Fibroblast of the aortic adventitia (primary cell): ENCODE data around the gene SLC6A3. TPM values are rescaled to one million over a fixed set of nuclear protein-coding genes. Genes with fewer than 3 reads are reported as not detected.

Source experiments
- DNase-seq: peaks from one replicate; pipeline ENCODE4 v3.0.0-alpha.2; 2010; ENCODE audit warnings: low read depth
- H3K4me3 ChIP-seq: 2 replicates; pipeline ENCODE4 v1.5.1; 2011; ENCODE audit warnings: low read depth, mild to moderate bottlenecking, control low read depth, low read length, moderate library complexity
- CTCF ChIP-seq: IDR thresholded peaks from 2 replicates; pipeline ENCODE4 v1.5.1; 2011; ENCODE audit warnings: mild to moderate bottlenecking, low read length, control low read depth, inconsistent platforms; ENCODE audit not compliant: insufficient read depth
- total RNA-seq: library from RNA; depleted of rRNA; stranded (reverse); fragments of >200 nt; gene quantifications from 2 replicates; pipeline ENCODE4 v1.2.3, GENCODE V29; 2012; ENCODE audit warnings: low replicate concordance

The SLC6A3 gene
- total RNA-seq, 1 donor: not detected

GRCh38 chr5:1474183-1474839 lies 29.1 kb upstream of the SLC6A3 start:
- DNase-seq: no peak
- no peak for TF ChIP-seq CTCF
- no peak overlapping the region for H3K4me3 ChIP-seq

DNA sequence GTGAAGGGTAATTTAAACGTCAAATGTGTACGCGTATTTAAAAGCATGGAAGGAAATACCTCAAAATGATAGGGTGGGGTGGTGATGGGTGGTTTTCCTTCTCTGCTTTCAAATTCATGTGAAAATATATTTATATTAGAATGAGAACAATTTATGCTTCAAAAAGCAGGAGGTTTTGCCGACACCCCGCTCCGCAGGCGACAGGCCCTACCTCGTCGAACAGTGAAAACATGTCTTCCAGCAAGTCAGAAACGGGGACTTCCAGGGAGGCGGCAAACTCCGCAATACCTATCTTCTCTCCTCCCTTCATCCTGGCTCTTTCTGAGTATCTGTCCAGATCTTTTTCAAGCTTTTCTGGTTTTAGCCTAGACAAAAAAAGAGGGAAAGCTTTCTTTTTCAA lies 28.5 kb upstream of the SLC6A3 start:
- no peak for DNase-seq
- TF ChIP-seq CTCF: no peak
- H3K4me3 ChIP-seq: no peak overlapping the region

GRCh38 chr5:1472964-1473628 lies 27.9 kb upstream of the SLC6A3 start:
- no peak for DNase-seq
- TF ChIP-seq CTCF: no peak
- no peak overlapping the region for H3K4me3 ChIP-seq

DNA sequence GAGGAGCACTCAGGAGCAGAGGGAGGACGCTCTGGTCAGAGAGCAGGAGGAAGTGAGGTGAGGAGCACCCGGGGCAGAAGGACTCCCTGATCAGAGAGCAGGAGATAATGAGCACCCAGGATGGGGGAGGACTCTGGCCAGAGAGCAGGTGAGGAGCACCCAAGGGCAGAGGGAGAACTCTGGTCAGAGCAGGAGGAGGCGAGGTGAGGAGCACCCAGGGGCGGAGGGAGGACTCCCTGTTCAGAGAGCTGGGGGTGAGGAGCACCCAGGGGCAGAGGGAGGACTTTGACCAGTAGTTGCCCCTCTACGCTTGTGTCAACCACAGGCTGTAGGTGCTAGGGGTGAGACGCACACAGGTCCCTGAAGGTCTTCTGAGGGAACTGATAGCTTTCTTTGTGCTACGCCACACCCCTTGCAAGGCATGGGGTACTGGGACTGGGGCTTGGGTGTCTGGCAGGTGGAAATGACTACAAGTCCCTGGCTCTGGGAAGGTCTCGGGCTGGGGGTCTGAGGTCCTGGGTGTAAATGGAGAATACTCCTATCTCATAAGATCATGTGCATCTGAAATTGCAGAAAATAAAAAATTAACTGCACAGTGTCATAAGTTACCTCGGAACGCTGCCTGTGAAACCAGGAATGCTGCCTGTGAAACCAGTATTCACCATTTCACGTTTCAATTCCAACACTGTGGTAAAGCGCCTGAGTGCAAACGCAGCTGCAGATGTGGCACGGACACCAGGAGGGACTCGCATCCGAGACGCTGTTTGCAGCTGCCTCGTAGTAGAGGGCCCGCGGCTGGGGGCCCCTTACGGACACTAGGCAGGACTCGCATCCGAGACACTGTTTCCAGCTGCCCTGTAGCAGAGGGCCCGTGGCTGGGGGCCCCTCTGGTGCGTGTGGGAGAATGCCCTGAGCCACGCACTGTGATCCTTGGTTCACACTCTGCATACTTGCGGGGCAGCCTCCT lies 27.0 kb upstream of the SLC6A3 start:
- no peak overlapping the region for H3K4me3 ChIP-seq
- DNase-seq: no peak
- TF ChIP-seq CTCF: no peak

- no peak for DNase-seq
- H3K4me3 ChIP-seq: no peak overlapping the region
- TF ChIP-seq CTCF: no peak
Observed at GRCh38 chr5:1471240-1471853, 26.1 kb upstream of the SLC6A3 start.

- H3K4me3 ChIP-seq: no peak overlapping the region
- DNase-seq: no peak
- no peak for TF ChIP-seq CTCF
Observed at GRCh38 chr5:1470762-1471211, 25.5 kb upstream of the SLC6A3 start.
